Fibroblast of peridontal ligament (primary cell): ENCODE results near the gene TYRP1.
"Not testable (repeated sequence)": the region's sequence is repeated elsewhere in the genome, so short reads cannot be mapped to it uniquely, and the experiment has no call there.

Experiments
- DNase-seq: peaks from one replicate; pipeline ENCODE4 v3.0.0-alpha.2; 2010; ENCODE audit errors: extremely low read depth

TYRP1 gene

DNA sequence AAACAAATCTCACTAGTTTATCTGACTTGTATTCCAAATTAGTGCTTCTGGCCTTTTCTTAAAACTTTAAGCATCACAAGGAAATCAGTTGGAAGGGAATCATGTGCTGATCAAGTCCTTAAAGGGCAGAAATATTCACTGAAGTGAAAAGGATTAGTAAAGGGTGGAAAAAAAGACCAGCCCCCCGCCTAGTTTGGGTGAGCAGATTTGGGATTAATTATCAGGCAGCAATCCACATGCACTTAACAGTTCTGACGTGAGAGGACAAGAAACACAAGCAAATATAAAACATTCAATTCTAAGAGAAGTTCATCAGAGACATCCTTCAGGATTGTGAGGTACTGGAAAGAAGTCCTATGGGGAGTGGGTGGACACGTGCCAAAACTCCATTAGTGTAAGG, at the start of gene TYRP1:
Gene TYRP1, plus strand, starts transcription at position 245 of the 400 bp plus-strand sequence. CDS start 612 bp downstream, outside the sequence.
- DNase-seq: no peak

DNA sequence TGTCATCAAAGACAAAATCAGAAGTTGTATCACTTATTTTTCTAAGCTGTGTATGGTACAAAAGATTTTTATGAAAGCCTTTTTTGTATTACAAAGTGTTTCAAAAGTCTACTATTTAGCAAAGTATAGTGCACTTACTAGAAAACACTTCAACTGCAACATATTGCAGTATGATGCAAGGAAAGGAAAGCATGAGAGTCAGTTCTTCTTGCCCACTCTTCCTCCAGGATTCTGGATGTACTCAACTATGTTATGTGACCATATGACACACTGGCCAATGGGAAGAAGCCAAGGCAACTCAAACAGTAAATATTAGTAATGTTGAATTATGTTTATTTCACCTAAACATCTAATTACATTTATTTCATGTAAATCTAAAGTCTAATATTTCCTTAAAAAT, 49.5 kb upstream of the TYRP1 start:
- DNase-seq: peak; percentile 16

- DNase-seq: no peak
These were observed 44.3 kb upstream of the TYRP1 start for GRCh38 chr9:12648925-12649324.

GRCh38 chr9:12651125-12651524, 42.1 kb upstream of the TYRP1 start:
- DNase-seq: no peak

- no peak for DNase-seq
These were observed 40.2 kb upstream of the TYRP1 start for GRCh38 chr9:12652973-12653372.

DNA sequence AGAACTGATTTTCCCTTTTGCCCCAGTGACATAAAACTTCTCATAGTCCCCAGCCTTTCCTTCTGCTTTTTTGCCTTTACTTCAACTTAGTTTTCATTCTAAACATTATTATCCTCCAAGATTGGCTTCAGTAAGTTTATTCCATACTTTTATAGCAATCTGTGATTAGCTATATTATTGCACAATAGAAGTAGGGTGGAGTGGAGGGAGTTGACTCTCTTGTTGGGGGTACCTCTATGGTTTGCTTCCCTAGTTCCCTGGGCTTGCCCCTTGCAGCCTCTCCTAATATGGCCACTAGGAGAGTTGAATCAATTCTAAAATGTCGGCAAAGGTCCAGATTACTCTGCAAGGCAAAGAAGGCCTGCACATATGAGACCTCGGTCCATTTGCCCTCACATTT, 36.4 kb upstream of the TYRP1 start:
- DNase-seq: no peak

DNA sequence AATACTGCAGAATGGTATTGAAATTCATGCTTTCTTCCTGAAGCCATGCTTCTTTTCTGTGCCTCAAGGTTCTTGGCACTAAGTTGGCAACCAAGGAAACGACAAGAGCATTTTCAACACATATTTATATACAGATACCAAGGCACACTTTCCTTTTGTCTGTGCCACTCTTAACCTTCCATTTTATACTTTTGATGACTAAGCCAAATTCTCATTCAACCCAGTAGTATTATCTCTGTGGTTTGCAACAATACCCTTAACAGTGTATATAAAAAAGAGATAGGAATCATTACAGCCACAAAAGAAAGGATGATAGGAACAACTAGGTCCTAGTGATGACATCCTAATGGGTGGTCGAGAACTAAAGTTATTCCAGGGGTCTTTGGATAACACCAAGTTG, 36.0 kb upstream of the TYRP1 start:
- no peak for DNase-seq

- no peak for DNase-seq
These were observed 35.2 kb upstream of the TYRP1 start for GRCh38 chr9:12657998-12658397.

DNA sequence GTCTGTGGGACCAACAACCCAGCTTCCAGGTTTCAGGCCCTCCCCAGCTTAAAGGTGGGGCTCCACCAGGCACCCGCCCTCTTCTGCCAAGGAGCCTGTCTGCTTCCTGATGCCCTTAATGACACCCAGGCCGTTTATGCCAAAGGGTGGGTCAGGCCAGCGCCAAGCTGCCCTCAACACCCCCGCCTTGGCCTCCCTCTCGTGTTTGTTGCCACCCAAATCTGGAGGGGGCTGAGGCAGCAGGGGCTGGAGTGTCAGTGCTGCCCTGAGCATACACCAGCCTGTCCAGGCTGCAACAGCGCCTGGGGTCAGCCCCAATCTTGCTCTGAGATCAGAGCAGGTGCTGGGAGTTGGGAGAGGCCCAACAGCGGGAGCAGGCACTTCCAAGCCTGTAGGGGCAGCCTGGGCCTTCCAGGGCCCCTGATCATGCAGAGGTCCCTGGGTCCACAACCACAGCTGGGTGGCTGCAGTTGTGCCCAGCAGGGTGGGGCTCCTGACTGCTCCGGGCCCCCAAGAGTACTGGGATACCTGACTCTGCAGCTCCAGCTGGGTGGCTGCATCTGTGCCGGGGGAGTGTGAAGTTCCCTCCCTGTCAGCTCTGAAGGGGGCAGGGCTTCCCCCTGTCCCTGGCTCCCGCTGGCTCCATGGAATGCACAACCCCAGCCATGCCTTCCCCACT, 34.5 kb upstream of the TYRP1 start:
- DNase-seq: no peak

GRCh38 chr9:12659220-12659619, 34.0 kb upstream of the TYRP1 start:
- no peak for DNase-seq

DNA sequence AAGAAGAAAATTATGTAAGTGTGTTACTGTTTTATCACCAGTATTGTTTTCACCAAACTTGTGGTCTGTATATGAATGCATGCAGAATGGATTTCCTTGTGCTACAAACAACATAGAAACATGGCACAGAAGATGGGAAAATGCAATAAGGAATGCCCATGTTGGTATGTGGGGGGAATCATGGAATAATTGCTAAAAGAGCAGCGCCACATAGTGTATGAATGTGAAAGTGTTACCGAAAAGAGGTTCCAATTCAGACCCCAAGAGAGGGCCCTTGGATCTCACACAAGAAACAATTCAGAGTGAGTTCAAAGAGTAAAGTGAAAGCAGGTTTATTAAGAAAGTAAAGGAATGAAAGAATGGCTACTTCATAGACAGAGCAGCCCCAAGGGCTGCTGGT, 26.4 kb upstream of the TYRP1 start:
- no peak for DNase-seq

DNA sequence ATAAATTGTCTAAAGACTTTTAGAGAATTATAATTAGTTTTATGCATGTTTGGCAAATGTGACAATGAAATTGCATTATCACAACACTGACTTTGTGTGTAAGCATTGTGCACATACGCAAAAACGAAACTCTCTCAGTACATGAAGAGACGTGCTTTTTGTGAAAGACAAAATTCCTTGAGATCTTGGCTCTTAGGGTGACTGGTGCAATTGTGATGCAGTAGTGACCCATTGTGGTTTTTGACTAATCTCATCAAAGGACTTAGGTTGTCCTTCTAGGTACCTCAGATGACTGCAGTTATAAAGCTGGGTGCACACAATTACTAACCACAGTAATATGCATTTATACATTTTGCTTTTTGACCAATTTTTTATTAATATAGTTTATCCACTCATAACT, 25.3 kb upstream of the TYRP1 start:
- DNase-seq: no peak

DNA sequence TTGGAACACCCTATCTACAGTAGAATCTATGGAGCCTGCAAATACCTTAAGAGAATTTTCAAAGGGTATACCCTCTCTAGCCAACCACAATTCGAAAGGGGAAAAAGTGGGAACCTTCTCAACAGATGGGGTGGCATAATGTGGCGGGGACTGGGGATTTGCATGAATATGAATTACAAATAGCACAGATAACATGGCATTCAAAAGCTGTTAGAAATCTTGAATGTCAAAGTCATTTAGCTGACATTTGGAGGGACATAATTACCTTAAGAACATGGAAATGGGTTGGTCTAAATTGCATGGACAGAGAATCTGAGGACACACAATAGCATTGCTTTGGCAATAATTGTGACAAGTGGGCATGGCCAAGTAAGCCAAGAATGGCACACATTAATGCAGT, 23.2 kb upstream of the TYRP1 start:
- no peak for DNase-seq

GRCh38 chr9:12674961-12675360, 18.2 kb upstream of the TYRP1 start:
- DNase-seq: no peak

DNA sequence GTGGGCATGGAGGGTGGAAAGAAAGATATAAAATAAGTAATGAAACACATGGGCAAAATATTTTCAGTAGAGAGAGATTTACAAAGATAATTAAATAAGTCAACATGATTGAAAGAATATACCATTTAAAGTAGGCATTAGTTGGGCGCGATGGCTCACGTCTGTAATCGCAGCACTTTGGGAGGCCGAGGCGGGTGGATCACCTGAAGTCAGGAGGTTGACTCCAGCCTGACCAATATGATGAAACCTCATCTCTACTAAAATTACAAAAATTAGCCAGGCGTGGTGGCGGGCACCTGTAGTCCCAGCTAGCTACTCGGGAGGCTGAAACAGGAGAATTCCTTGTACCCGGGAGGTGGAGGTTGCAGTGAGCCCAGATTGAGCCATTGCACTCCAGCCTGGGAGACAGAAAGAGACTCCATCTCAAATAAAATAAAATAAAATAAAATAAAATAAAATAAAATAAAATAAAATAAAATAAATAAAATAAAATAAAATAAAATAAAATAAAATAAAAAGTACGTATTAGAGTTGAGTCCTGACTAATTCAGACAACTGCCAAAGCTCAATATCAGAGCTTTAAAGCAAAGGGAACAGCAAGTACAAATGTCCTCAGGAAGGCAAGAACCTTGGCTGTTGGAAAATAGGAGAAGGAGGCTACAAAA, 15.6 kb upstream of the TYRP1 start:
- DNase-seq: not testable (repeated sequence)

- DNase-seq: peak; percentile 77
These were observed 12.8 kb upstream of the TYRP1 start for GRCh38 chr9:12680341-12680740.

GRCh38 chr9:12680757-12681156, 12.4 kb upstream of the TYRP1 start:
- no peak for DNase-seq

DNA sequence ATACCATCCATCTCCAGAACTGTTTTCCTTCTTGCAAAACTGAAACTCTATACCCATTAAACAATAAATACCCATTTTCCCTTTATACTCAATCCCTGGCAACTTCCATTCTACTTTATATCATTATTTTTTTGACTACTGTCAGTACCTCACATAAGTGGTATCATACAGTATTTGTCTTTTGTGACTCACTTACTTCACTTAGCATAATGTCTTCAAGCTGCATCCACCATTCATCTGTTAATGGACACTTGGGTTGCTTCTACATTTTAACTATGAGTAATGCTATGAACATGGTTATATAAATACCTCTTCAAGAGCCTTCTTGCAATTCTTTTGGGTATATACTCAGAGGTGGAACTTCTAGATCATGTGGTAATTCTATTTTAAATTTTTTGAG, 11.6 kb upstream of the TYRP1 start:
- peak; percentile 58 for DNase-seq

DNA sequence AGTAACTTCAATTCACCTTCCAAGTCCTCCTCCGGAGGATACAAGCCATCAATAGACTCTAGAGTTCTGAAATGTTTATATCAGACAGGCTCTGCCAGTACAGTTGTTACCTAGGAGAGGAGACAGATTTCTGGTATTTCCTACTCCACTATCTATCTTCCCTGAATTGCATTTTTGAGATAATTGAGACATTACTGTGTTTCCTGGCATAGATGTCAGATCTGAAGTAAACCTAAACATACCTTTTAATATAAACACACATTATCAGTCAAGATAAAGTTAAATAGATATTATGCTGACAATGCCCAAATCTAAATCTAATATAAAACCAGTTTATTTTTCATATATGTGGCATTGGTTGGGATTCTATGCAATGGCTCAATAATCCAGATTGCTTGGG, 8.2 kb upstream of the TYRP1 start:
- no peak for DNase-seq

DNA sequence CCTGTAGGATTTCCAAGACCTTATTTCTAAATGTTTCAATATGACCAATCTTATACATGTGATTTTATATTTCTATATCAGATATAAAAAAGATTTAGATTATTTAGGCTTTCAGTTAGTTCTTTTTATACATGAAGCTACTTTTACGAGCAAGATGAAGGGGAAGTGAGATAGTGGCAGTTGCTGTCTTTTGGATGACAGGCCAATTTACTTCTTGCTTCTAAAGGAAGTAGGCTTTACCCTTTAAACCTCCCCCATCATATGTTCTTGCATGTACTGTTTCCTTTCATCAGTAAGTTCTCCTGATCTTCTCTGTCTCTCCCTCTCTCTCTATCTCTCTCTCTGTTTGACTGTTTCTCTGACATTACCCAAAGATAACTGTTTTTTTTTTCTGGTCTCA, 4.0 kb upstream of the TYRP1 start:
- DNase-seq: no peak

DNA sequence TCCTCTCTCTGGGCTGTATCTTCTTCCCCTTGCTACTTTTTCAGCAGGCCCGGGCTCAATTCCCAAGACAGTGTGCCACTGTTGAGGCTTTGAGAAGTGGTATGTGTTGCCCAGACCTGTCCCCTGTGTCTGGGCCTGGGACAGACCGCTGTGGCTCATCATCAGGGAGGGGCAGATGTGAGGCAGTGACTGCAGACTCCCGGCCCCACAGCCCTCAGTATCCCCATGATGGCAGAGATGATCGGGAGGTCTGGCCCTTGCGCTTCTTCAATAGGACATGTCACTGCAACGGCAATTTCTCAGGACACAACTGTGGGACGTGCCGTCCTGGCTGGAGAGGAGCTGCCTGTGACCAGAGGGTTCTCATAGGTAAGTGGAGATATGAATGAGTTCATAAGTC, 828 bp downstream of the TYRP1 start:
- DNase-seq: no peak

GRCh38 chr9:12695474-12695873, 2.3 kb downstream of the TYRP1 start:
- no peak for DNase-seq

GRCh38 chr9:12696931-12697622, 3.9 kb downstream of the TYRP1 start:
- peak; percentile 18 for DNase-seq
